OCI-LY3 (cell line): Measurements from ENCODE around the gene MPHOSPH10.

ENCODE experiments used
- EZH2phosphoT487 ChIP-seq: fragments of 200-600 bp; shearing (Covaris generic); IDR thresholded peaks from 2 replicates; pipeline ENCODE4 v1.6.1; 2018; ENCODE audit warnings: antibody characterized with exemption, mixed run types, low read depth
- TF ChIP-seq, protein P1 (sequence below): fragments of 200-600, 300-600 bp; sonication (generic); IDR thresholded peaks from 2 replicates; pipeline ENCODE4 v1.5.1; 2014; ENCODE audit warnings: antibody characterized with exemption, low read length, low read depth

DNA sequence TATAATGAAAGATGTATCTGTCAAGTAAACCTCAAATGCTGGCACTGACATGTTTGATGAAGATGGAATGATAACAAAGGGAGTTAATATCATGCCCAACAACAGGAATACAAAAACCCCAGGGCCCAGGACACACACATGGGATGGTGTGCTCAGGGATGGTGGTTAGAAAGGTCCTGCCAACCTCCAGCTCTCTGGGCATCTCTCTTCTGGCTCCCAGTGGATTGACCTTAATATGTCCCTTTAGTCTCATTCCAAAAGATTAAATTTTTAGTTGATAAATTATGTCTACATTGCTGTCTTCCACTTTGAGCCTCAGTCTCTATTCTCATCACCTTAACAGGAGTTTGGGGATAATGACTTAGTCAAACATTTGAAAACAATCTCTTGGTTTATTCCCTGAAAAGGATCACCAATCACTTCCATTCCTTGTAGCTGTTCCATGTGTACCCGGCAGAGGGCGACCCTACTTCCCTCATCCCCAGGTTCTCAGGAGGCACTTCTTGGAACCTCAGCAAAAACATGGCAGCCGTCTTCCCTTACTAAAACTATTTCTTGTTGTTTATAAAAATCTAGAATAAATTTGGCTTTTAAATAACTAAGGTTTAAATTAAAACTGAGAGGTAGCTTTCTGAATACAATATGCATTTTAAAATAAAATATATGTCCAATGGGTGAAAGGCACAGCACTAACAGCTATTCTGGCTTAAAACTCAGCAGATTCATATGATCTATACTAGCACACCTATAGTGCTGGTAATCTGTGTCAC lies 30.1 kb upstream of the MPHOSPH10 start:
- TF ChIP-seq, protein P1, sequence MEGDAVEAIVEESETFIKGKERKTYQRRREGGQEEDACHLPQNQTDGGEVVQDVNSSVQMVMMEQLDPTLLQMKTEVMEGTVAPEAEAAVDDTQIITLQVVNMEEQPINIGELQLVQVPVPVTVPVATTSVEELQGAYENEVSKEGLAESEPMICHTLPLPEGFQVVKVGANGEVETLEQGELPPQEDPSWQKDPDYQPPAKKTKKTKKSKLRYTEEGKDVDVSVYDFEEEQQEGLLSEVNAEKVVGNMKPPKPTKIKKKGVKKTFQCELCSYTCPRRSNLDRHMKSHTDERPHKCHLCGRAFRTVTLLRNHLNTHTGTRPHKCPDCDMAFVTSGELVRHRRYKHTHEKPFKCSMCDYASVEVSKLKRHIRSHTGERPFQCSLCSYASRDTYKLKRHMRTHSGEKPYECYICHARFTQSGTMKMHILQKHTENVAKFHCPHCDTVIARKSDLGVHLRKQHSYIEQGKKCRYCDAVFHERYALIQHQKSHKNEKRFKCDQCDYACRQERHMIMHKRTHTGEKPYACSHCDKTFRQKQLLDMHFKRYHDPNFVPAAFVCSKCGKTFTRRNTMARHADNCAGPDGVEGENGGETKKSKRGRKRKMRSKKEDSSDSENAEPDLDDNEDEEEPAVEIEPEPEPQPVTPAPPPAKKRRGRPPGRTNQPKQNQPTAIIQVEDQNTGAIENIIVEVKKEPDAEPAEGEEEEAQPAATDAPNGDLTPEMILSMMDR = peak; percentile 64
- no peak for TF ChIP-seq EZH2phosphoT487
